ENCODE results near the gene ANKRD34A. TPM values are rescaled to one million over a fixed set of nuclear protein-coding genes. Genes with fewer than 3 reads are reported as not detected.

ANKRD34A gene
- total and polyA plus RNA-seq, 2 of the 13 experiments (the other 11 are each of a cell fraction or from before 2014, with no cell fraction given), result 0.05 to 0.07 TPM

GRCh38 chr1:145918992-145919939 is 45.1 kb downstream of the ANKRD34A start (continued):
- TF ChIP-seq ZNF280B (CRISPR knock-in tag; IDR thresholded peaks at IDR 0.05; ENCODE audit: borderline replicate concordance) (peak; percentile 65; the same call in 1 of the 2 replicates), SSRP1 (CRISPR knock-in tag; IDR thresholded peaks at IDR 0.05) (0 out of 2 replicates have a peak, but pooled peaks have one; percentile 15), PHF21A (CRISPR knock-in tag; IDR thresholded peaks at IDR 0.05) (0 out of 2 replicates have a peak, but pooled peaks have one; percentile 5), MYPOP (CRISPR knock-in tag; IDR thresholded peaks at IDR 0.05) (no peak), ZNF709 (CRISPR knock-in tag; IDR thresholded peaks at IDR 0.05) (0 out of 2 replicates have a peak, but pooled peaks have one; percentile 41), IKZF4 (CRISPR knock-in tag; IDR thresholded peaks at IDR 0.05; ENCODE audit: borderline replicate concordance, low read depth, not compliant biosample characterization) (peak; percentile 47), ZNF430 (CRISPR knock-in tag; IDR thresholded peaks at IDR 0.05) (peak; percentile 64; the same call in 1 of the 2 replicates), MED8 (CRISPR knock-in tag; IDR thresholded peaks at IDR 0.05; ENCODE audit: insufficient replicate concordance) (no peak), CENPT (CRISPR knock-in tag; IDR thresholded peaks at IDR 0.05; ENCODE audit: low read depth) (0 out of 2 replicates have a peak, but pooled peaks have one; percentile 56), YY1 (IDR thresholded peaks at IDR 0.05; ENCODE audit: insufficient read depth, insufficient replicate concordance, low read depth, low read length) (peak; percentile 16), TFDP1 (CRISPR knock-in tag; IDR thresholded peaks at IDR 0.05; ENCODE audit: borderline replicate concordance) (peak; percentile 65; the same call in 1 of the 2 replicates), ZNF460 (CRISPR knock-in tag; IDR thresholded peaks at IDR 0.05; ENCODE audit: borderline replicate concordance) (no peak), ZNF503 (CRISPR knock-in tag; IDR thresholded peaks at IDR 0.05) (no peak), POLR2AphosphoS5 (IDR thresholded peaks at IDR 0.05; ENCODE audit: low read depth, low read length) (0 out of 2 replicates have a peak, but pooled peaks have one; percentile 22), ZFP91 (CRISPR knock-in tag; IDR thresholded peaks at IDR 0.05; ENCODE audit: borderline replicate concordance) (peak; percentile 76; the same call in 1 of the 2 replicates), SIN3A (IDR thresholded peaks at IDR 0.05; ENCODE audit: borderline replicate concordance, low read depth, low read length) (0 out of 2 replicates have a peak, but pooled peaks have one; percentile 25), KDM5A (IDR thresholded peaks at IDR 0.05; ENCODE audit: borderline replicate concordance, low read length) (peak; percentile 39; the same call in 1 of the 2 replicates), RXRB (CRISPR knock-in tag; IDR thresholded peaks at IDR 0.05; ENCODE audit: borderline replicate concordance) (no peak), SOX6 (IDR thresholded peaks at IDR 0.05) (no peak), SOX6 (CRISPR knock-in tag; IDR thresholded peaks at IDR 0.05) (peak; percentile 4; the same call in 1 of the 2 replicates)
